ENCODE data around the gene CIDEC.
"Not testable (repeated sequence)": the region's sequence is repeated elsewhere in the genome, so short reads cannot be mapped to it uniquely, and the experiment has no call there.

CIDEC gene

GRCh38 chr3:9900965-9901415 is 20.9 kb upstream of the CIDEC start:
- FAIRE-seq = not testable (repeated sequence)

DNA sequence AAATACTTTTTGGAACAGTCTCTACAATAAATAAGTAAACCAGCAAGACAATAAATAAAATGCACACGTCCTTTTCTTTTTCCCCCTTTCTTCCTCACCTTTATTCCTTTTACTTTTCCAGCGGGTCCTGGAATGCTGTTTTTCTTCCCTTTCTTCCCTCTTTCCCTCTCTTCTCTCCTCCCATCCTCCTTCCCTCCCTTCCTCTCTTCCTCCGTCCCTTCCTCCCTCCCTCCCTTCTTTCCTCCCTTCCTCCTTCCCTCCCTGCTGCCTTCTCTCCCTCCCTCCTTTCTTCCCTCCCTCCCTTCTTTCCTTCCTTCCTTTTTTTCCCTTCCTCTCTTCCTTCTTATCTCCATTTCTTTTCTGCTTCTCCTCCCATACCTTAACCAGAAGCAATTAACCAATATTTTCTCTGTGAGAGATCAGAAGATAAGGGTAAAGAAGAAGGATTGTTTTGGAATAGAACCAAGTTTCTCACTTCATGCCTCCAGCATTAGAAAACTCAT is 19.3 kb upstream of the CIDEC start:
- FAIRE-seq = no peak

DNA sequence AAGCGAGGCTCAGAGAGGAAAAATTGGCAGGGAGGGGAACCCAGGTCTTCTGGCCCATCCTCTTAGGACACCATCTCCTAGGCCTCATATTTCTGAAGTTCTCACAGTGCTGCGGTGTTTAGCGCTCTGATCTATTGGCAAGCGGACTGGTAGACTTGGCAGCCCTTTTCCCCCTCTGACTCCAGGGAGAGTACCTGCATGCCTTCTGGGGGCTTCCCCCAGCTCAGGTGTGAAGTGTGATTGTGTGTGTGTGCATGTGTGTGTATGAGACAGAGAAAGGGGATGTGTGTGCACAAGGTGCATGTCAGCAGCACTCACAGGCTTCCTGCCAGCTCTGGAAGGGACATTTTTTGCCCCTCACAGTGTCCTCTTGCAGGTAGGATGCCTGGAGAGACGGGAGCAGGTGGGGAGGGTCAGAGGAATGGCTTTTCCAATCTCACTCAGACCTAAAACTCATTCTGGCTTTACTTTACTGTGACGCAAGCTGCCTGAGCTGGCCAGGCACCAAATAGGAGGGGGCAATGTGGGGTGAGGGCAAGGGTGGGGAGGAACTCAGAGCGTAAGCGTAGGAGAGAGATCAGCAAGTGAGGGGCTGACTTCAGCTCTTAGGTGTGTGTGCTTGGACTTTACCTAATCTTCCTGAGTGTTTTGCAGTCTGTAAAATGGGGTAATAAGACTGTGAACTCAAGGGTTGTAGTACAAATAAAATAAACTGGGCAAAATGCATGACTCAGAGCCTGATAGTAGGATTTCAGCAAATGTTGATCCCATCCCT is 18.6 kb upstream of the CIDEC start:
- FAIRE-seq = no peak

GRCh38 chr3:9897408-9898372 is 17.6 kb upstream of the CIDEC start:
- no peak for FAIRE-seq

GRCh38 chr3:9896755-9897407 is 16.8 kb upstream of the CIDEC start:
- FAIRE-seq = not testable (repeated sequence)

DNA sequence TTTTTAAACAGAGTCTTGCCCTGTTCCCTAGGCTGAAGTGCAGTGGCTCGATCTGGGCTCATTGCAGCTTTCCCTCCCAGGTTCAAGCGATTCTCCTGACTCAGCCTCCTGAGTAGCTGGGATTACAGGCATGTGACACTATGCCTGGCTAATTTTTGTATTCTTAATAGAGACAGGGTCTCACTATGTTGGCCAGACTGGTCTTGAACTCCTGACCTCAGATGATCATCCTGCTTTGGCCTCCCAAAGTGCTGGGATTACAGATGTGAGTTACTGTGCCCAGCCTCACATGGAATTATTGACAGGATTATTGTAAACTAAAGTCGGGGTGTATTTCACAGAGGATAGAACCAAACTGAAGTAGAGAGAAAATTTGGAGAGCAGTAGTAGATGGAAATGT is 15.7 kb upstream of the CIDEC start:
- not testable (repeated sequence) for FAIRE-seq

GRCh38 chr3:9893739-9894138 is 13.7 kb upstream of the CIDEC start:
- FAIRE-seq = no peak

- no peak for FAIRE-seq
These were observed 11.1 kb upstream of the CIDEC start for GRCh38 chr3:9891072-9891622.

- FAIRE-seq = no peak
These were observed 10.4 kb upstream of the CIDEC start, which contains the start of gene JAGN1 for GRCh38 chr3:9890249-9891071. TSS of gene JAGN1 (plus strand) at chr3:9890610. CDS start at chr3:9890723, 113 bp downstream.

DNA sequence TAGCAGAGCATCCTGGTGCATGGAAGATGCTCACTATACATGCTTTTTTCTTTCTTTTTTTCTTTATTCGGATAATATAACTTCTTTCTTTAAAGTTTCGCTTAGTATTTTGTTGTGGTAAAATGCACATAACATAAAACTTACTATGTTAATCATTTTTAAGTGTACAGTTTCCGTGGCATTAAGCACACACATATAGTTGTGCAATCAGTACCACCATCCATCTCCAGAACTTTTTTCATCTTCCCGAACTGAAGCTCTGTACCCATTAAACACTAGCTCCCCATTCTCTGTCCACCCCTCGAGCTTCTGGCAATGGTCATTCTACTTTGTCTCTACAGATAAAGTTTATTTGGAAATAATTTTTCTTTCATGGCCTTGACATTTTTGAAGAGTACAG is 9.4 kb upstream of the CIDEC start:
- FAIRE-seq = no peak

GRCh38 chr3:9888540-9888939 is 8.5 kb upstream of the CIDEC start:
- FAIRE-seq = no peak

GRCh38 chr3:9887480-9887879 is 7.4 kb upstream of the CIDEC start:
- FAIRE-seq = no peak

- no peak for FAIRE-seq
These were observed 6.3 kb upstream of the CIDEC start for GRCh38 chr3:9886328-9886727.

- no peak for FAIRE-seq
These were observed 4.6 kb upstream of the CIDEC start for GRCh38 chr3:9884555-9885165.

DNA sequence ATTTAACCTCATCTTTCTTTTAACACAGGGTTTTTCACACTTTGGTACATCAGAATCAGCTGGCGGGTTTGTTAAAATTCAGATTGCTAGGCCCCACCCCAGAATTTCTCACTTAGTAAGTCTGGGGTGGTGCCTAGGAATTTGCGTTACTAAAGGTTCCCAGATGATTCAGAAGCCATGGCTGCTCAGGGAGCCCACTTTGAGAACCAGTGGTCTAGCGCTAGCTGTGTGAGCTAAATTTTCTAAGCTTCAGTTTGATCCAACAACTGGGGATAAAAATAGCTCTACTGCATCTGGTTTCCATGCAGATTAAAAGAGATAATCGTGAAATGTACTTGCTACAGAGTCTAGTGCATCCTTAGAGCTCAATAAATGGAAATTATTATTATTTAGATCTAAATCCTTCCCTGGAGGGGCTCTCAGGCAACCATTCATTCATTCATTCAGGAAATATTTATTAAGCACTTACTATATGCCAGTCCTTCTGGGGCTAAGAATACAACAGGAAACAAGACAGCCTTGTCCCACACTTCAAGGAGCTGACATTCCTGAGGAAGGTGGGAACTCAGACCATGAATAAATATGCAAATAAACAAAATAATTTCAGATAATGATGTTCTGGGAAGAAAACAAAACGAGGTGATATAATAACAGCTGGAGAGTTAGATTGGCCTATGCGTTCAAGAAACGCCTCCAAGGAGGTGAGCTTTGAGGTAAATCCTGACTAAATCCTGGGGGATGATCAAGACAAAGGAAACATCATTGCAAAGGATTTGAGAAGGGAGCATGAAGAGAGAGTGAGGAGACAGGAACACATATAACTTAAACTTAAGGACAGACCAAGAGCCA is 3.9 kb upstream of the CIDEC start:
- FAIRE-seq = no peak

GRCh38 chr3:9881441-9881840 is 1.4 kb upstream of the CIDEC start:
- no peak for FAIRE-seq

- FAIRE-seq = no peak
These were observed 1.4 kb downstream of the CIDEC start for GRCh38 chr3:9878700-9879099.

- no peak for FAIRE-seq
These were observed 3.1 kb downstream of the CIDEC start for GRCh38 chr3:9876991-9877390.

DNA sequence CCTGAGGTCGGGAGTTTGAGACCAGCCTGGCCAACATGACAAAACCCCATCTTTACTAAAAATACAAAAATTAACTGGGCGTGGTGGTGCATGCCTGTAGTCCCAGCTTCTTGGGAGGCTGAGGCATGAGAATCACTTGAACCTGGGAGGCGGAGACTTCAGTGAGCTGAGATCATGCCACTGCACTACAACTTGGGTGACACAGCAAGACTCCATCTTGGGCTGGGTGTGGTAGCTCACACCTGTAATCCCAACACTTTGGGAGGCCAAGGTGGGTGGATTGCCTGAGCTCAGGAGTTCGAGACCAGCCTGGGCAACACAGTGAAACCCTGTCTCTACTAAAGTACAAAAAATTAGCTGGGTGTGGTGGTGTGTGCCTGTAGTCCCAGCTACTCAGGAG is 3.8 kb downstream of the CIDEC start:
- FAIRE-seq = not testable (repeated sequence)

DNA sequence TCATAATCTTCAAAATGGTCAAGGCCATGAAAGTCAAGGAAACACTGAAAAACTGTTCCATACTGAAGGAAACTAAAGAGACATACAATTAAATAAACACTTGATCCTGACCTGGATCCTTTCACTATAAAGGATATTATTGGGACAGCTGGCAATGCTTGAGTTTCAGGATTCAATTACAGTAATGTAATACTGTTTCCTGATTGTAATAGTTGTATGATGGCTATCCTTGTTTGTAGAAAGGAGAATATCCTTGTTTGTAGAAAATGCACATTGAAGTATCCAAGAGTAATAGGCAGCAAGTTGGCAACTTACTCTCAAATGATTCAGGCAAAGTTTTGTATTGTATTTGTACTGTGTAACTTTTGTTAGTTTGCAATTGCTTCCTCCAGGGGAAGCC is 4.6 kb downstream of the CIDEC start:
- FAIRE-seq = no peak
